Right lobe of liver (tissue), 6 donors: ENCODE data around the gene SFTA2. TPM values are rescaled to one million over a fixed set of nuclear protein-coding genes. Genes with fewer than 3 reads are reported as not detected.

ENCODE experiments used
- ATAC-seq, 4 donors: fragments of 200-7000 bp; cut with Tn5 transposase; one replicate each; pipeline ENCODE4 v1.9.1; 2020; ENCODE audit warnings: mild to moderate bottlenecking in 4 of 4, moderate library complexity in 4 of 4
- DNase-seq, 3 donors: peaks; one replicate each; pipeline ENCODE4 v3.0.0-alpha.2; 2020
- H3K27ac ChIP-seq, 3 donors: fragments of 200-600 bp; one replicate each; pipeline ENCODE4 v1.8.0; 2022
- H3K27me3 ChIP-seq, 2 donors: fragments of 200-600 bp; one replicate each; pipeline ENCODE4 v1.8.0; 2022
- H3K36me3 ChIP-seq, 4 donors: fragments of 200-600 bp; sonication (generic) in 1 of 4; one replicate each; pipeline versions ENCODE4 v1.5.1 to v1.8.0; 2017 to 2022; ENCODE audit warnings: control low read depth in 1 of 4
- H3K4me1 ChIP-seq, 4 donors: fragments of 200-600 bp; sonication (generic) in 1 of 4; one replicate each; pipeline versions ENCODE4 v1.5.1 to v1.8.0; 2017 to 2022; ENCODE audit warnings: control low read depth in 1 of 4
- H3K4me3 ChIP-seq, 3 donors: fragments of 200-600 bp; one replicate each; pipeline ENCODE4 v1.8.0; 2022
- H3K9me3 ChIP-seq, 4 donors: fragments of 200-600 bp; sonication (generic) in 1 of 4; one replicate each; pipeline versions ENCODE4 v1.5.1 to v1.8.0; 2017 to 2022; ENCODE audit warnings: control low read depth in 1 of 4
- CTCF ChIP-seq, 4 donors: fragments of 200-600 bp in 3 of 4; fragments of 450-650 bp in 1 of 4; IDR thresholded peaks; one replicate each; pipeline versions ENCODE4 v1.5.1 to v1.8.0; 2016 to 2022; ENCODE audit warnings: antibody characterized with exemption in 4 of 4, mild to moderate bottlenecking in 2 of 4
- POLR2A ChIP-seq: fragments of 450-650 bp; IDR thresholded peaks from one replicate; pipeline ENCODE4 v1.6.1; 2017; ENCODE audit warnings: antibody characterized with exemption, mild to moderate bottlenecking
- WGBS: methylation state at CpG from one replicate; pipeline ENCODE4 v1.1.6; 2018; ENCODE audit warnings: low coverage, low lambda C conversion rate; ENCODE audit not compliant: insufficient coverage; ENCODE audit errors: missing lambda C conversion rate; 5-methylcytosine and 5-hydroxymethylcytosine counted together
- intact Hi-C, 2 donors: fragments of 100-400 bp; cut with DNase I; formaldehyde crosslinking; loops; one replicate each; pipeline versions ENCODE4 v1.11.2 to v1.14.1; 2022
- total RNA-seq, 6 experiments: library from RNA; depleted of rRNA in 2 of 6; stranded (reverse); fragments of >200 nt in 2 of 6; fragmentation: NEBNext Ultra II Directional in 3 of 6; extraction: Animal tissue kit (Norgen Biotek cat#: 25700) in 3 of 6; gene quantifications; one replicate each; pipeline versions ENCODE4 v1.1.0 to v1.2.4, GENCODE V29; 2016 to 2023
- donor health status: DM: no; HTN: yes; CAD: no.
- donor health status: DM: no; HTN: no; CAD: no.
- donor health status: DM: no; HTN: no; CAD: no.
- donor health status: DM: no; HTN: yes; CAD: no.
- donor health status: DM: no; HTN: yes; CAD: no.

The SFTA2 gene
- total RNA-seq, 6 experiments from 2014 or later = not detected

GRCh38 chr6:30942338-30943060 is 10.5 kb upstream of the SFTA2 start:
- ATAC-seq (peak; percentile 57 to 83 (median 68)), DNase-seq (peak in 2 of 3 donors; percentile 57 to 58)
- no peak overlapping the region for H3K4me3 ChIP-seq
- 4% methylated on average over 11 of the region's 15 CpGs for WGBS
- no peaks in the 10 kb centered on the region for H3K9me3 ChIP-seq
- no peaks in the 10 kb centered on the region for H3K27me3 ChIP-seq
- no peak overlapping the region for H3K27ac ChIP-seq
- intact Hi-C loops = no loop called here
- no peak for TF ChIP-seq POLR2A
- TF ChIP-seq CTCF (IDR thresholded peaks at IDR 0.05) = peak in 2 of 4 donors; percentile 13 to 24
- H3K4me1 ChIP-seq = no peaks in the 10 kb centered on the region
- H3K36me3 ChIP-seq = no peaks in the 10 kb centered on the region

- no peak for TF ChIP-seq POLR2A
- ATAC-seq = peak in 1 of 4 donors; percentile 30
- no peaks in the 10 kb centered on the region for H3K4me1 ChIP-seq
- H3K27me3 ChIP-seq = no peaks in the 10 kb centered on the region
- H3K4me3 ChIP-seq = no peak within 1 kb of the TSS
- WGBS = 0% methylated on average over 1 of the region's 16 CpGs
- H3K36me3 ChIP-seq = no peaks in the 10 kb centered on the region
- no peak for DNase-seq
- no peaks in the 10 kb centered on the region for H3K9me3 ChIP-seq
- H3K27ac ChIP-seq = no peak within 1 kb of the TSS
- intact Hi-C loops = no loop called here
Measured at GRCh38 chr6:30940361-30940986, 8.5 kb upstream of the SFTA2 start, which contains the start of gene MUCL3. Gene MUCL3, plus strand, starts transcription at chr6:30940973. Its CDS starts 27 bp downstream, at chr6:30941000.

- Histone ChIP-seq H3K27ac (no peak overlapping the region), H3K9me3 (no peaks in the 10 kb centered on the region), H3K4me3 (no peak overlapping the region), H3K4me1 (no peaks in the 10 kb centered on the region), H3K27me3 (no peaks in the 10 kb centered on the region), H3K36me3 (no peaks in the 10 kb centered on the region)
- ATAC-seq = no peak
- DNase-seq = no peak
- intact Hi-C loops = loop anchor here in 1 of 2 donors (10.0 kb wide), 1 partner anchor 105 kb away; no protein-coding TSS in a partner anchor
- TF ChIP-seq CTCF (IDR thresholded peaks at IDR 0.05) = no peak
- TF ChIP-seq POLR2A = no peak
- 20% methylated on average over 1 of the region's 3 CpGs for WGBS
Measured at GRCh38 chr6:30939473-30939872, 7.5 kb upstream of the SFTA2 start.

- Histone ChIP-seq H3K36me3 (no peaks in the 10 kb centered on the region), H3K9me3 (no peaks in the 10 kb centered on the region), H3K4me3 (no peak overlapping the region), H3K4me1 (no peaks in the 10 kb centered on the region), H3K27me3 (no peaks in the 10 kb centered on the region), H3K27ac (no peak overlapping the region)
- TF ChIP-seq POLR2A = no peak
- TF ChIP-seq CTCF (IDR thresholded peaks at IDR 0.05) = no peak
- intact Hi-C loops = loop anchor here in 1 of 2 donors (10.0 kb wide), 1 partner anchor 106 kb away; no protein-coding TSS in a partner anchor
- ATAC-seq (no peak), DNase-seq (no peak)
- WGBS = 48% methylated on average over 4 of the region's 4 CpGs
Measured at GRCh38 chr6:30938730-30939129, 6.8 kb upstream of the SFTA2 start.

GRCh38 chr6:30937265-30937664 is 5.3 kb upstream of the SFTA2 start:
- ATAC-seq (no peak), DNase-seq (no peak)
- no peak for TF ChIP-seq CTCF (IDR thresholded peaks at IDR 0.05)
- no peak for TF ChIP-seq POLR2A
- H3K27me3 ChIP-seq = no peaks in the 10 kb centered on the region
- H3K36me3 ChIP-seq = no peaks in the 10 kb centered on the region
- 73% methylated on average over 4 of the region's 6 CpGs for WGBS
- H3K4me3 ChIP-seq = no peak overlapping the region
- no peak overlapping the region for H3K27ac ChIP-seq
- intact Hi-C loops = loop anchor here in 1 of 2 donors (10.0 kb wide), 1 partner anchor 108 kb away; no protein-coding TSS in a partner anchor
- no peaks in the 10 kb centered on the region for H3K9me3 ChIP-seq
- no peaks in the 10 kb centered on the region for H3K4me1 ChIP-seq
